A549 treated with CORT108297 at 1 μM for 4 hours (cell line): ENCODE measurements around the gene SLC22A13. TPM values are rescaled to one million over a fixed set of nuclear protein-coding genes. Genes with fewer than 3 reads are reported as not detected.

Experiments used
- total RNA-seq: library from RNA; stranded (reverse); fragments of 200-300 nt; extraction: Qiagen RNA extraction; gene quantifications from 5 replicates; pipeline ENCODE4 v1.2.3, GENCODE V29; 2022

SLC22A13 gene, protein sequence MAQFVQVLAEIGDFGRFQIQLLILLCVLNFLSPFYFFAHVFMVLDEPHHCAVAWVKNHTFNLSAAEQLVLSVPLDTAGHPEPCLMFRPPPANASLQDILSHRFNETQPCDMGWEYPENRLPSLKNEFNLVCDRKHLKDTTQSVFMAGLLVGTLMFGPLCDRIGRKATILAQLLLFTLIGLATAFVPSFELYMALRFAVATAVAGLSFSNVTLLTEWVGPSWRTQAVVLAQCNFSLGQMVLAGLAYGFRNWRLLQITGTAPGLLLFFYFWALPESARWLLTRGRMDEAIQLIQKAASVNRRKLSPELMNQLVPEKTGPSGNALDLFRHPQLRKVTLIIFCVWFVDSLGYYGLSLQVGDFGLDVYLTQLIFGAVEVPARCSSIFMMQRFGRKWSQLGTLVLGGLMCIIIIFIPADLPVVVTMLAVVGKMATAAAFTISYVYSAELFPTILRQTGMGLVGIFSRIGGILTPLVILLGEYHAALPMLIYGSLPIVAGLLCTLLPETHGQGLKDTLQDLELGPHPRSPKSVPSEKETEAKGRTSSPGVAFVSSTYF
- 0.05 to 0.13 TPM (median 0.08 TPM) in 5 replicates for total RNA-seq

DNA sequence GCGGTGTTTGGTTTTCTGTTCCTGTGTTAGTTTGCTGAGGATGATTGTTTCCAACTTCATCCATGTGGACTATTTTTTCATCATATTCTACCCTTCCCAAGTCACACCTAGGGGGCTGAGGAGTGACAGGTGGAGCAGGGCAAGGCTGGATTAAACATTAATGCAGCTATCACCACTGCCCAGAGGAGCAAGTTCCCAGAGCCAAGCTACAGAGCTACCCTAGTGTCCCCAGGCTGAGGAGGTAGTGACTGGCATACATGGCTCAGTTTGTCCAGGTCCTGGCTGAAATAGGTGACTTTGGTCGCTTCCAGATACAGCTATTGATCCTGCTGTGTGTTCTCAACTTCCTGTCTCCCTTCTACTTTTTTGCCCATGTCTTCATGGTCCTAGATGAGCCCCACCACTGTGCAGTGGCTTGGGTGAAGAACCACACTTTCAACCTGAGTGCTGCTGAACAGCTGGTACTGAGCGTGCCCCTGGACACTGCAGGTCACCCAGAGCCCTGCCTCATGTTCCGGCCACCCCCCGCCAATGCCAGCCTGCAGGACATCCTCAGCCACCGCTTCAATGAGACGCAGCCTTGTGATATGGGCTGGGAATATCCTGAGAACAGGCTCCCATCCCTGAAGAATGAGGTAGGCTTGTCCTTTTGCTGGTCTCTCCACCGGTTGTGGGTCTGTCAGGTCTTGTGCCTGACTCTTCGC lies at the start of gene SLC22A13:
Gene SLC22A13, plus strand, starts transcription at position 209 of the 704 bp plus-strand sequence. Its CDS starts 49 bp downstream, at position 258.

DNA sequence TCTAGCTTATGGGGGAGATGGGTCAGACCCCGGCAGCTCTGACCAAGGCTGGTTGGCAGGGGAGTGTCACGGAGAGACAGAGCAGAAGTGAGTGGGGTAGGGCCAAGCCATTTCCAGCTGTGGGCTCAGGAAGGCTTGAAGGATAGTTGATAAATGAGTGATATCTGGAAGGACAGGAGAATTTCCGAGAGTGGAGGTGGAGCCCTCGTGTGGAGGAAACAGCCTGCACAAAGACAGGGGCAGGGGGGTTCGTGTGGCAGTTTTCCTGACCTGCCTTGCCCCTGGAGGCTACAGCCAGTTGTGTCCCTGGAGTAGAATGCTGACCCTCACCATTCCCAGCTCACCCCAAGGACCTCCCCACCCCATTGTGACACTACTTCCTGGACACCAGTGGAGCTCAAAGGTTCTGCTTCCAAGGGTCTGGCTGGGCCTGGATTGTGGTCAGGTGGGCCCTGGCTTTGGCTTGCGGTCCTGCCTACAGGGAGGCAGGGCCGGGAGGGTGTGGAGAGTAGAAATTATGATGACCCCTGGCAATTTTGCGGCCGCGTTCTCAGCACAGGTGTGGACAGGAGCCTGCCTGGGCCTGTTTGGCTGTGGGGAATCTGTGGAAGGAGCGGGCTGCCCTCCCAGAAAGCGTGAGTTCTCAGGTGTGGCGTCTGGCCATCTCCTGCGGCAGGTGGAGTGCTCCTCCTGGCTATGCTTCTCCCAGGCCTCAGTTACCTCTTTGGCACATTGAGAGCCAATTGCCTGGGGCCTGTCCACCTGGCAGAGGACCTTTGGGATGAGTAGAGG lies 16.5 kb downstream of the SLC22A13 start, which contains the start of gene SLC22A14:
Gene SLC22A14, plus strand, starts transcription at position 400 of the 792 bp plus-strand sequence. CDS start 23,733 bp downstream, outside the sequence.

Other genes starting within 250 kb of the SLC22A13 start
- gene PLCD1, start 236.2 kb upstream of the SLC22A13 start, total RNA-seq = 2.3 to 4.5 TPM (median 3.9 TPM) in 5 replicates
- gene DLEC1, start 226.6 kb upstream of the SLC22A13 start, total RNA-seq = 0.03 to 0.06 TPM (median 0.05 TPM) in 4 of 5 replicates, not detected in the other
- 38.5 to 49.4 TPM (median 47.0 TPM) in 5 replicates for gene ACAA1, start 128.7 kb upstream of the SLC22A13 start, total RNA-seq
- 24.1 to 26.6 TPM (median 25.7 TPM) in 5 replicates for gene MYD88, start 127.2 kb upstream of the SLC22A13 start, total RNA-seq
- gene OXSR1, start 100.3 kb upstream of the SLC22A13 start, total RNA-seq = 24.7 to 37.4 TPM (median 31.9 TPM) in 5 replicates
- 0.03 to 0.07 TPM (median 0.03 TPM) in 3 of 5 replicates, not detected in the others for gene SLC22A14, start 16.5 kb downstream of the SLC22A13 start, total RNA-seq
- 3.8 to 4.6 TPM (median 4.4 TPM) in 5 replicates for gene XYLB, start 81.0 kb downstream of the SLC22A13 start, total RNA-seq
- 1.9 to 2.9 TPM (median 2.6 TPM) in 5 replicates for gene ACVR2B, start 188.1 kb downstream of the SLC22A13 start, total RNA-seq
- 8.7 to 17.6 TPM (median 9.8 TPM) in 5 replicates for gene EXOG, start 230.5 kb downstream of the SLC22A13 start, total RNA-seq